Hippocampal formation (tissue), 2 donors: Measurements from ENCODE around the gene XIRP2.
"Not testable (repeated sequence)": the region's sequence is repeated elsewhere in the genome, so short reads cannot be mapped to it uniquely, and the experiment has no call there.

ENCODE experiments used
- DNase-seq, 2 donors: peaks; one replicate each; lab custom pipeline; 2025; lab: John Stamatoyannopoulos, UW

The XIRP2 gene

GRCh38 chr2:166932032-166932431 lies 43.8 kb downstream of the XIRP2 start:
- DNase-seq: no peak

GRCh38 chr2:166934817-166935216 lies 46.5 kb downstream of the XIRP2 start:
- DNase-seq: no peak

GRCh38 chr2:166942377-166942776 lies 54.1 kb downstream of the XIRP2 start:
- no peak for DNase-seq

DNA sequence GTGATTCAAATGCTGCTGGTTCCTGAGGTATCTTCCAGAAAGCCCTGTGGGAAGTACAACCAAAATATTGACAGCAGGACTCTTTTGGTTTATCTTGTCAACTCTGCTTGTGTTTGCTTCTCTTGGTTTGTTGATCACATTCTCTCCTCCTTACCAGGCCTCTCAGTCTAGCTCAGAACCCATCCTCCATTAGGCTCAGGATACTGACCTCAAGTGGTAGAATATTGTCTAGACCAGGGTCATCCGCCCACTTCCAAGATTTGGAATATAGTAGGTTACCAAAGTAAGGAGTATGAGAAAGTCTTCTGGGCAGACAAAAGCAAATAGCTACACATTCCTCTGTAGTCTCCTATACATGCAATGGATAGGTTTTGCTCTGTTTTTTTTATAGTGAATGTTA lies 56.6 kb downstream of the XIRP2 start:
- no peak for DNase-seq

GRCh38 chr2:166957686-166958085 lies 69.4 kb downstream of the XIRP2 start:
- DNase-seq: no peak

DNA sequence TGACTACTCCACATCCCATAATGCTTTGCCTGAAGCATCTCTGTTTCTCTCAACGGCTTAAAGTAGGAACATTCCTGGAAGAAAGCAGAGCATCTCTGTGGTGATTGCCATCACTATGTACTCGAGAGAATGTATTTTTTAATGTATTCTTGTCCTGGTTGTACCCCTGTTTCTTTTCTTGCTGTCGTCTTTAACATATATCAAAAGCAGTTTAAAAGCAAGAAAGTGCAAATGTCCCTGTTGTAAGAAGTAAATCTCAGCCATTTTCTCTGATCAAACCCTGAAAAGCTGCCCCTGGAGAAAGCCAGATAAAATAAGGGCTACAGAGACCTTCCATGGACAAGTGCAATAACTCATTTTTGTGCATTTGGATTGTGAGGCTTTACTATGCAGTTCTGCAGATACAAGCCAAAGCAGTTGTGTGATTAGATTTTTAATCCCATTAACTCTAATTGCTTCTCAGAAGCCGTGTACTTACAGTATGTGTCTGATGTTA lies 70.8 kb downstream of the XIRP2 start:
- DNase-seq: no peak

GRCh38 chr2:166959556-166959955 lies 71.3 kb downstream of the XIRP2 start:
- DNase-seq: no peak

GRCh38 chr2:166960702-166961270 lies 72.5 kb downstream of the XIRP2 start:
- no peak for DNase-seq

DNA sequence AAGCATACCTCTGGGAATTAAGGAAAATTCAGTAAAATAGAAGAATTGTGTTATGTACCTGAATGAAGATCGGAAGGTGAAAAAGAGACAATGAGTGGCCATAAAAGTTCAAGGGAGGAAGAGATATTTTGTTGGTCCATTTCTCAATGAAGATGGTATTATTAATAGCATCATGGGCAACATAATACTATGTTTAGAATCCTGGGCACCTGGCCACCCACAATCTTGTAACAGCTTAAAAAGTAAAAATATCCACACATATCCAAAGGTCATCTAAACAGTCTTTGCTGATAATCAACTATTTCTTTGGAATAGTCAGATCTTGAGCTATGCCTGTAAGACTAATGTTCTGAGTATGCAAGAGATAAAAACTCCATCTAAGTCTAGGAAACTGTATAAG lies 73.7 kb downstream of the XIRP2 start:
- no peak for DNase-seq

DNA sequence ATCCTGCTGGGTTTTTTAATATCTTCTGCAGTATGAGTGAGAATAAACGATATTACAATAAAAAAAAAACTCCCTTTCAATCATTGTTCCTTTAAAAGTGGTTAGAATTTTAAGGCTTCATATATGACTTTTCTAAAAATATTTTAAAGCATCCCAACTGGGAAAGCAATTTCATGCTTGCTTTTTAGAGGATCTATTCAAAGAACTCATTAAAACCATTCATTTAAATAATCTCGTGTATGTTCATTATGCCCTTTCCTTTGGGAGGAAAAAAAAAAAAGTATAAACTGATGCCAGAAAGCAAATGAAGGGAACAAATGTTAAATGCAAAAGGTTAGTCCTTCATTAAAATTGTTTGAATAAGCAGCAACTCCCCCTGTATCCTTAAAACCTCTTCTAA lies 81.2 kb downstream of the XIRP2 start:
- no peak for DNase-seq

DNA sequence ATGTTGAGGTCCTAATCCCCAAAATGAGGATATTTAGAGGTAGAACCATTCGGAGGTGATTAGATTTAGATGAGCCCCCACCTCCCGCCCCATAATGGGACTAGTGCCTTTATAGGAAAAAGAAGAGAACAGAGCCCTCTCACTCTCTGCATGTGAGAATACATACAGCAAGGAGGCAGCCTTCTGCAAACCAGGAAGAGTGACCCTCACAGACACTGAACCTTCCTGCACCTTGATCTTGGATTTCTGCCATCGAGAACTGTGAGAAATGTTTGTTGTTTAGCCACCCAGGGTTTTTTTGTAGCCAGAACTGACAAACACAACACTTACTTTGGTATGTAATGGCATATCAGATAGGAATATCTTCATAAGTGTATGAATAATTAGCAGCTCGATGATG lies 83.7 kb downstream of the XIRP2 start:
- DNase-seq: no peak

GRCh38 chr2:166972418-166972817 lies 84.1 kb downstream of the XIRP2 start:
- no peak for DNase-seq

DNA sequence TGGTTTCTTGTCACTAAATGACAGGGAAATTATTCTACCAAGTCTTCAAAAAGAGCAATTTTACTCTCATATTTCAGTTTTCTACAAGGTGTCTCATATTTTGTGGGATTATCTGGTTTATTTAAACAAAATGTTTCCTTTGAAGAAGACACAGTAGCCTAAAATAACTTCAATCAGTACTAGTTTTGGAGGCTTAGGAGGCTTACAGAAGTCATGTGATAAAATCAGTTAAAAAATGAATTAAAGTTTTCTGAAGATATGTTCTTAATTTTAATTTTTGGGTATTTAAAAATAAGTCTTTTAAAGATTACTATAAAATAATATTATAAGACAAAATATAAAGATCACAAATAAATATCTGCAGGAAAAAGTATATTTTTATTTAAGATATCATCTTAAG lies 95.9 kb downstream of the XIRP2 start:
- DNase-seq: no peak

GRCh38 chr2:166984797-166985196 lies 96.5 kb downstream of the XIRP2 start:
- DNase-seq: no peak

- no peak for DNase-seq
Measured at GRCh38 chr2:166994588-166995336, 106.5 kb downstream of the XIRP2 start.

GRCh38 chr2:166996465-166996864 lies 108.2 kb downstream of the XIRP2 start:
- no peak for DNase-seq

DNA sequence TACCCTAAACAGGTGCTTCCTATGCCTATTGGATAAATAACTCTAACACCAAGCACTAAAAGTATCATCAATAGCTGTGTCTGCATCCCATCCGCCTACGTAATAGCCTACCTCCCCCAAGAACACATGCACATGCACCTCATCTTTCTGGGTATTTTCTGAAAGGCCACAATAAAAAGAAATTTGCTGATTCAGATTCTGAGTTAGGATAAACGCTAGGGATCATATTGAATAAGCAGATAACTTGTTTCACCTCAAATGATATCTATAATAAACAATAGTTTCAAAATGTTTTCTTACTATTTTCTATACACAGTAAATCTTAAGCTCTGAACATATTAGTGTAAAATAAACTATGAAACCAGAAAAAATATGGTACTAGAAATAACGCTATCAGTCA lies 112.9 kb downstream of the XIRP2 start:
- DNase-seq: no peak

- no peak for DNase-seq
Measured at GRCh38 chr2:167005096-167005495, 116.8 kb downstream of the XIRP2 start.

- no peak for DNase-seq
Measured at GRCh38 chr2:167013227-167013626, 124.9 kb downstream of the XIRP2 start.

DNA sequence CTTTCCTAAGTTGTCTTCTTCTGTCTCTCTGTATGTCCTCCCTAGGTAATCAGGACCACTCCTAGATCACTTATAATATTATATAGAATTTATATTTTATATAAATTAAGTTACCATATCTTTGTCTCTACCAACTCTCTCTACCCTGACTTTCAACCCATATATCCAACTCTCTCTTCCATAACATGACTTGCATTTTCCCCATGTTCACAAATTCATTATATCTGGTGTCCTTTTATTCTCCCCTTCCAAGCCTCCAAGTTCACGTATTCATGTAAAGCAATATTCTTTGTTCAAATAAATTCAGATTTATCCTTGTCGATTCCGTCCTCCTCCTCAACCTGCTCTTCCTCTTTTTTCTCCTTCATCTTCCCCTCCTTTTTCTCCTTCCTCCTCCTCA lies 127.5 kb downstream of the XIRP2 start:
- no peak for DNase-seq

DNA sequence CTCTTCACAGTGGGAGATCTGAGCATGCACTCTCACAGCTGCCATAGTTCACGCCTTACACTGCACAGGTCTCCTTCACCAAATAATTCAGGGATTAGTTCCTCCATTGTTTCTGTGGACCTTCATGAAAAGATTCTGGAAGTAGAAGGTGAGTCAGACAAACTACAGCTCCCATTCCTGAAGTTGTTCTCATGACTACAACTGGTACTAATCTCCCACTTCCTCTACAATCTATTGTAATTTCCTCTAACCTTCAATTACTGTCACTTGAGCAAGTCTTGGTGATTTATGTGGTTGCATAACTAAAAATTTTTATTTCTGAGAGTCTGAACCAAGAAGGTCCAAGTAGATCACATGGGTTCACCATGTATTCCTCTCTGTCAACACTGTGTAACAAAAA lies 128.7 kb downstream of the XIRP2 start:
- no peak for DNase-seq

- no peak for DNase-seq
Measured at GRCh38 chr2:167018590-167018989, 130.3 kb downstream of the XIRP2 start.

DNA sequence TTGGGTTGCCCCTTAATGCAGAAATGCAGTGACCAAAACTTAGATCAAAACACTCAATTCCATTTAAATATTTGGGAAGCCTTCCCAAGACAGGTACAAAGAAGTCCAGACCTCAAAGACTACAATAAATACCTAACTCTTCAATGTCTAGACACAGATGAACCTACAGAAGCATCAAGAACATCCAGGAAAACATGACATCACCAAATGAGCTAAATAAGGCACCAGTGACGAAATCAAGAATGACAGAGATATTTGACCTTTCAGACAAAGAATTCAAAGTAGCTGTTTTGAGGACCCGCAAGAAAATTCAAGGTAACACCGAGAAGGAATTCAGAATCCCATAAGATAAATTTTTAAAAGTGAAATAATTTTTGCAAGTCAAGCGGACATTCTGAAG lies 140.2 kb downstream of the XIRP2 start:
- DNase-seq: no peak

GRCh38 chr2:167034976-167035375 lies 146.7 kb downstream of the XIRP2 start:
- not testable (repeated sequence) for DNase-seq
